ENCODE results near the gene DDX56. TPM values are rescaled to one million over a fixed set of nuclear protein-coding genes. Genes with fewer than 3 reads are reported as not detected.
A peak's percentile ranks its signal among the peaks of the same experiment; 100 is the strongest.

The DDX56 gene
- total and polyA plus RNA-seq, 2 of the 13 experiments (the other 11 are each of a cell fraction or from before 2014, with no cell fraction given): 82.6 to 120 TPM

- TF ChIP-seq REST (IDR thresholded peaks at IDR 0.05; ENCODE audit: borderline replicate concordance in 1 of 2, low read depth in 1 of 2, low read length in 2 of 2) (no peak), ZNF335 (CRISPR knock-in tag; IDR thresholded peaks at IDR 0.05) (no peak), ZNF777 (CRISPR knock-in tag; IDR thresholded peaks at IDR 0.05) (peak; percentile 74), PCBP1 (IDR thresholded peaks at IDR 0.05; ENCODE audit: borderline replicate concordance, low read depth, low read length) (no peak), RBM22 (optimal IDR thresholded peaks at IDR 0.05; ENCODE audit: low read length) (no peak), XBP1 (CRISPR knock-in tag; IDR thresholded peaks at IDR 0.05) (0 out of 2 replicates have a peak, but pooled peaks have one; percentile 38), ZNF431 (CRISPR knock-in tag; IDR thresholded peaks at IDR 0.05; ENCODE audit: borderline replicate concordance, low read depth) (no peak), MAZ (IDR thresholded peaks at IDR 0.05; ENCODE audit: borderline replicate concordance, low read depth, low read length) (peak; percentile 40; the same call in 1 of the 2 replicates), MAZ (CRISPR knock-in tag; IDR thresholded peaks at IDR 0.05; ENCODE audit: low read depth) (peak; percentile 73), JUND (CRISPR knock-in tag; IDR thresholded peaks at IDR 0.05) (no peak), ARNTL (CRISPR knock-in tag; IDR thresholded peaks at IDR 0.05) (no peak), ZNF225 (CRISPR knock-in tag; IDR thresholded peaks at IDR 0.05) (peak; percentile 16; the same call in 1 of the 2 replicates), MNT (IDR thresholded peaks at IDR 0.05) (peak; percentile 46), MLX (CRISPR knock-in tag; IDR thresholded peaks at IDR 0.05) (no peak), CAMTA2 (CRISPR knock-in tag; IDR thresholded peaks at IDR 0.05; ENCODE audit: borderline replicate concordance) (peak; percentile 68; the same call in 1 of the 2 replicates), GPN1 (CRISPR knock-in tag; IDR thresholded peaks at IDR 0.05; ENCODE audit: borderline replicate concordance) (no peak), NFYC (CRISPR knock-in tag; IDR thresholded peaks at IDR 0.05) (no peak), PTBP1 (IDR thresholded peaks at IDR 0.05; ENCODE audit: low read depth, low read length, poor library complexity, severe bottlenecking) (no peak), HIVEP1 (CRISPR knock-in tag; IDR thresholded peaks at IDR 0.05) (no peak), E2F5 (CRISPR knock-in tag; conservative IDR thresholded peaks at IDR 0.05) (0 out of 2 replicates have a peak, but pooled peaks have one; percentile 15), ZNF720 (CRISPR knock-in tag; IDR thresholded peaks at IDR 0.05) (0 out of 2 replicates have a peak, but pooled peaks have one; percentile 23)
- TF ChIP-seq, protein P1, sequence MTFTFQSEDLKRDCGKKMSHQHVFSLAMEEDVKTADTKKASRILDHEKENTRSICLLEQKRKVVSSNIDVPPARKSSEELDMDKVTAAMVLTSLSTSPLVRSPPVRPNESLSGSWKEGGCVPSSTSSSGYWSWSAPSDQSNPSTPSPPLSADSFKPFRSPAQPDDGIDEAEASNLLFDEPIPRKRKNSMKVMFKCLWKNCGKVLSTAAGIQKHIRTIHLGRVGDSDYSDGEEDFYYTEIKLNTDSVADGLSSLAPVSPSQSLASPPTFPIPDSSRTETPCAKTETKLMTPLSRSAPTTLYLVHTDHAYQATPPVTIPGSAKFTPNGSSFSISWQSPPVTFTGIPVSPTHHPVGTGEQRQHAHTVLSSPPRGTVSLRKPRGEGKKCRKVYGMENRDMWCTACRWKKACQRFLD (CRISPR knock-in tag; IDR thresholded peaks at IDR 0.05; ENCODE audit: borderline replicate concordance): peak; percentile 93; the same call in 1 of the 2 replicates
Observed at GRCh38 chr7:44581879-44582603, 8.3 kb upstream of the DDX56 start, which contains the start of gene TMED4 (continued).

All from HepG2 (cell line).